ENCODE data around the gene GNG7.
"Not testable (repeated sequence)": the region's sequence is repeated elsewhere in the genome, so short reads cannot be mapped to it uniquely, and the experiment has no call there.

The GNG7 gene

DNA sequence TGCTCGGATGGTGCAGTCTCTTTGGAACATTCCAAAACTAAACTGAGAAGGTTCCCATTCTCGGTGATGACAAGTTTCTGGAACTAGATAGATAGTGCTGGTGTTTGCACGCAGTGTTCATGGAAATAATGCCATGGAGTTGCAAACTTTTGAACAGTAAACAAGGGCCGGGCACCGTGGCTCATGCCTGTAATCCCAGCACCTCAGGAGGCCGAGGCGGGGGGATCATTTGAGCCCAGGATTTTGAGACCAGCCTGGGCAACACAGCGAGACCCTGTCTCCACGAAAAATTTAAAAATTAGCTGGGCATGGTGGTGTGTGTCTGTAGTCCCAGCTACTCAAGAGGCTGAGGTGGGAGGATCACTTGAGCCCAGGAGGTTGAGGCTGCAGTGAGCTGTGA is 95.7 kb downstream of the GNG7 start:
- not testable (repeated sequence) for DNase-seq (ENCODE audit: extremely low read depth in 1 of 2, low read depth in 1 of 2)

GRCh38 chr19:2605889-2606288 is 96.6 kb downstream of the GNG7 start:
- not testable (repeated sequence) for DNase-seq (ENCODE audit: extremely low read depth in 1 of 2, low read depth in 1 of 2)

GRCh38 chr19:2604747-2605329 is 97.7 kb downstream of the GNG7 start:
- DNase-seq (ENCODE audit: extremely low read depth in 1 of 2, low read depth in 1 of 2), result no peak

DNA sequence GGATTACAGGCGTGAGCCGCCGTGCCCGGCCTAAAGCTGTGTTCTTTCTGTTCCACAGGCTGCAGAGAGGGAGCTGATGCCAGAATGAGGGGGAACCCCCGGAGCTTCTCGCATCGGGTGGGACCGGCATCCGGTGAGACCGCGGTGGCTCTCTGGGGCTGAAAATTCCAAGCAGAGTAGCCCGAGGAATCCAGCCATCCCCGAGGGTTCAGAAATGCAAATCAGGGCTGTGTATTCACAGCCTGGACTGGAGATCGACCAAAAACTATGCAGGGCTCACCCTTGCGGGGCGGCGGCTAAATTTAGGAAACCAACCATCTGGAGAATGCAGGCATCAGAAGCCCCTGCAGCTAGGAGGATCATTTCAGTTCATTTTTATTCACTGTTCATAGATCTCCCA is 99.2 kb downstream of the GNG7 start:
- DNase-seq (ENCODE audit: extremely low read depth in 1 of 2, low read depth in 1 of 2), result no peak

- no peak for DNase-seq (ENCODE audit: extremely low read depth in 1 of 2, low read depth in 1 of 2)
Observed at GRCh38 chr19:2602391-2603181, 99.9 kb downstream of the GNG7 start.

DNA sequence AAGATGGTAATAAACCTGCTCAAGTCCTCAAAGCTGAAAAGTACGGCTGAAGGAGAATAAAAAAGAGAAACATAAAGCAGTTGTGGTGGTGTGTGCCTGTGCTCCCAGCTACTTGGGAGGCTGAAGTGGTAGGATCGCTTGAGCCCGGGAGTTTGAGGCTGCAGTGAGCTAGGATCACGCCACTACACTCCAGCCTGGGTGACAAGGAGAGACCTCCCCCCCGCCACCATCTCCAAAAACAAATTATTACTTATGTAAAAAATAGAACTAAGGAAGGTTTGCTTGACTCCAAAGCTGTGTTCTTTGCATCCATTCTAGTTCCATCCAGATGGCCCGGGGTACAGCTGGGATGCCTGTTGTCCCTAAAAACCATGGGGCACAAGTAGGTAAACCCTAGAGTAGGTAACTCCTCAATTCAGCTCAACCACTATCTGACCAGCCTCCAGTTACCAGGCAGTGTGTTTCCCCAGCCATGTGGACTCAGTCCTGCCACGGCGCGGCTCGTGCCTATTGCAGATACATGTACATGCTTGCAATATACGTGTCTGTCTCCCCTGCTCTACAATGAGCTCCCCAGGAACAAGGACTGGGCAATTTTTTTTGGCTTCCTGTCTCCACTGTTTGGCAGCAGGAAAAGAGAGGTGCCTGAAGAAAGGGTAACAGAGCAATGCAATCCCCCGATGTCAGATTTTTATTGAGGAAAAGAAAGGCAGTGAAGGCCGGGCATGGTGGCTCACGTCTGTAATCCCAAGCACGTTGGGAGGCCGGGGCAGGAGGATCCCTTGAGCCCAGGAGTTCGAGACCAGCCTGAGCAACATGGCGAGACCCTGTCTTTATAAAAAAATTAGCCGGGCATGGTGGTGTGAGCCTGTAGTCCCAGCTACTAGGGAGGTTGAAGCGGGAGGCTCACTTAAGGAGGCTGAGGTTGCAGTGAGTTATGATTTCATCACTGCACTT is 101.3 kb downstream of the GNG7 start:
- DNase-seq (ENCODE audit: extremely low read depth in 1 of 2, low read depth in 1 of 2), result no peak

GRCh38 chr19:2594319-2594718 is 108.2 kb downstream of the GNG7 start:
- DNase-seq (ENCODE audit: extremely low read depth in 1 of 2, low read depth in 1 of 2), result no peak

- no peak for DNase-seq (ENCODE audit: extremely low read depth in 1 of 2, low read depth in 1 of 2)
Observed at GRCh38 chr19:2592824-2593223, 109.7 kb downstream of the GNG7 start.

DNA sequence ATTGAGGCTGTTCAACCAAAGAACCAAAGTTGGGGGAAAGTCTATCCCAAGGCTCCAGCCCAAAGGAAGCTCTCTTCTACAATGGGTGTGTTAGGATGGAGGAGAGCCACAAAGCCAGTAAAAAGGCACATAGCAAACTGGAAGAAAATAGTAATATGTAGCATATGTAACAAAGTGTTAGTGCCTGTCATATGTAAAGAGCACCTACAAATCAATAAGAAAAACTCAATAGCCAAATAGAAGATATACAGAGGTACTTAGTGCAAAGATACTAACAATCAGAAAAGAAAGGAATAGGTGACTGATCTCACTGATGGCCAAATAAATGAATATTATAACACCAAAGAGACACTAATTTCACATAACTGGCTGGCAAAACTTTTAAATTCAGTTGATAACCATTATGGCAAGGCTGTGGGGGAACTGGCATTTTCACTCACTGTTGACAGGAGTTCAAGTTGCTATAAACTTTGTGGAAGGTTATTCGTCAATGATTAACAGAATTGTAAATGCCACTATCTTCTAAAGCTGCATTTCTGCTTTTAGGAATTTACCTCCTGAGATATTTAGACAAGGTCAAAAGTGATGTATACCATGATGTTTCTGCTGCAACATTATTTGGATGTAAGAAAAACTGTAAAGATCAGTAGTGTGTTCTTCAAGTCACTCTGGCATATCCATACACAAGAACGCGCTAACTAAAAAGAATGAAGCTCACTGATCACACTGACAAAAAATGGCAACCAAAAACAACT is 110.8 kb downstream of the GNG7 start:
- DNase-seq (ENCODE audit: extremely low read depth in 1 of 2, low read depth in 1 of 2), result no peak

- DNase-seq (ENCODE audit: extremely low read depth in 1 of 2, low read depth in 1 of 2), result no peak
Observed at GRCh38 chr19:2590630-2591399, 111.7 kb downstream of the GNG7 start.

GRCh38 chr19:2589441-2589840 is 113.1 kb downstream of the GNG7 start:
- no peak for DNase-seq (ENCODE audit: extremely low read depth in 1 of 2, low read depth in 1 of 2)

DNA sequence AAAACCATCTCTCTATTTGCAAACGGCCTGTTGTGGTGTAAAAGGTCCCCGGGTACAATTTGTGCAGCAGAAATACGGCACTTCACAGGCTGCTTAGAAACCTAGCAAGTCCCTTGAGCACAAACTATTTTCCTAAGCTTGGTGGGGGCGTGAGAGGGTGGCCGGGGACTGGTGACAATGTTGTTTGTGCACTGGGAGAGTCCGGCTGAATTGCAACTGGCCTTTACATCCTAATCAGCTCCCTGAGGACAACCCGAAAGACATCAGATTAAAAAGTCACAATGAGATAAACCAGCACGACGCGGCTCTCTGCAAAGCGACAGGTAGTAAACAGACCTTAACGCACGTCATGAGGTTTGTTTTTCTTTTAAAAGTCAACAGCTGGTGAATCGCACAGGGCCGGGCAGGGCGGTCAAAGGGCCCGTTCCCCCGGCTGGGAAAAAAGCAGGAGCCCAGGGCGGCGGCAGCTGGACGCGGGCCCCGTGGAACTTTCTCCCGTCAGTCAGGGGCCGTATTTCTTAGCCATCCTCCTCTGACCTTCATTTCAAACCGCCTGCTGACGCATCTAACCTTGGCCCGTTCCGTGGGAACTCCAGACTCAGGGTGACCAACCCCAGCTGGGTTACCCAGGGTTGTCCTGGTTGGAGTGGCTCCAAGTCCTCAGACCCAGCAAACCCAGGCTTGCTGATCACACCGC is 114.3 kb downstream of the GNG7 start:
- DNase-seq (ENCODE audit: extremely low read depth in 1 of 2, low read depth in 1 of 2), result no peak

GRCh38 chr19:2587001-2587719 is 115.3 kb downstream of the GNG7 start:
- no peak for DNase-seq (ENCODE audit: extremely low read depth in 1 of 2, low read depth in 1 of 2)

- DNase-seq (ENCODE audit: extremely low read depth in 1 of 2, low read depth in 1 of 2), result no peak
Observed at GRCh38 chr19:2586196-2586595, 116.3 kb downstream of the GNG7 start.

GRCh38 chr19:2584002-2584401 is 118.5 kb downstream of the GNG7 start:
- DNase-seq (ENCODE audit: extremely low read depth in 1 of 2, low read depth in 1 of 2), result no peak

DNA sequence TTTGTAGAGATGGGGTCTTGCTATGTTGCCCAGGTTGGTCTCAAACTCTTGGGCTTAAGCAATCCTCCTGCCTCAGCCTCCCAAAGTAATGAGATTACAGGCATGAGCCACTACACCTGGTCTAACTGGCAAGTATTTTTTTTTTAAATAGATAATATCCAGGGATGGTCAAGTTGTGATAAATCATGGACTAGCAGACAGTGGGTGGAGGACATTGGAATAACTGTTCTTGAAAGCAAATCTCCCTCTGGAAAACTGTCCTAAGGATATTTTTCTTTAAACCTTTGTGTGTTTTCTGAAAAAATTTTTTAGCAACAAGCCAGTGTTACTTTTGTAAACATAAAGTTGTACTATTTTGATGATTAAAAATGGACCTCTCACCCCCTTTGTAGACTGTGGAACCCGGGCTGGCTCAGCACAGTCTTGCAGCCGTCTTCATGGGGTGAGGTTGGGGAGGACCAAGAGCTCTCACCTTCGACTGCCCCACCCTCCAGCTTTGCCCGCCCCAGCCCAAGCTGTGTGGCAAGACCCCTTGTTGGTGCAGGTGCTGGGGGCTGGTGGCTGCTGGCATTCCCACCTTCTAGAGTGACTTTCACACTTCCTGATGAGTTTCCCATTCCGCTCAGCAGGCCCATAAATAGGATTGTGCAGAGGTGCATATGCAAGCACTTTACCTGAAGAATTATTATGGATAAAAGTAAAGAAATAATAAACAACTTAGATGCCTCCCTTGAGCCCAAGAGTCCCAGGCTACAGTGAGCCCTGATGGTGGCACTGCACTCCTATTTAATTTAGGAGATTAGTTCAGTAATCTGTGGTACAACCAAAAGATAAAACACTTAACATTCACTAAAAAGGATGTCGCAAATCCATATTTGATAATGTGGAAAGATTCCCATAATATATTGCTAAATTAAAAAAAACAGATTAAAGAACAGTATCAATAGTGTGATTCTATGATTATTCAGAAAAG is 119.2 kb downstream of the GNG7 start:
- no peak for DNase-seq (ENCODE audit: extremely low read depth in 1 of 2, low read depth in 1 of 2)

GRCh38 chr19:2580396-2580795 is 122.1 kb downstream of the GNG7 start:
- DNase-seq (ENCODE audit: extremely low read depth in 1 of 2, low read depth in 1 of 2), result not testable (repeated sequence)
